HL-60 (cell line): Measurements from ENCODE around the gene RGS8.

Experiments used
- DNase-seq, 2 experiments: peaks; one replicate each; pipeline ENCODE4 v3.0.0-alpha.2; 2010 to 2020; ENCODE audit warnings: low read depth in 1 of 2, low spot score in 1 of 2
- H3K27ac ChIP-seq: fragments of 250-450 bp; sonication (Bioruptor Pico); replicated peaks from 2 replicates; pipeline ENCODE4 v1.5.1; 2020; ENCODE audit warnings: mild to moderate bottlenecking, moderate library complexity
- H3K27me3 ChIP-seq: fragments of 250-450 bp; sonication (Bioruptor Pico); 2 replicates; pipeline ENCODE4 v1.5.1; 2021; ENCODE audit warnings: mild to moderate bottlenecking, moderate library complexity; ENCODE audit not compliant: insufficient read depth, poor library complexity, severe bottlenecking
- H3K4me3 ChIP-seq: replicated peaks from 2 replicates; pipeline ENCODE4 v1.5.1; 2011; ENCODE audit warnings: mild to moderate bottlenecking, control low read depth, low read length; ENCODE audit not compliant: insufficient read depth
- CTCF ChIP-seq: IDR thresholded peaks from one replicate; pipeline ENCODE4 v1.5.1; 2011; ENCODE audit warnings: low read length, control low read depth, inconsistent platforms; ENCODE audit not compliant: insufficient read depth
- GABPA ChIP-seq: IDR thresholded peaks from 2 replicates; pipeline ENCODE4 v1.6.1; 2012; ENCODE audit warnings: low read depth
- POLR2AphosphoS5 ChIP-seq: IDR thresholded peaks from 2 replicates; pipeline ENCODE4 v1.6.1; 2012; ENCODE audit warnings: low read depth
- REST ChIP-seq: IDR thresholded peaks from 2 replicates; pipeline ENCODE4 v1.6.1; 2012; ENCODE audit warnings: low read depth; ENCODE audit not compliant: insufficient replicate concordance
- SPI1 ChIP-seq: IDR thresholded peaks from 2 replicates; pipeline ENCODE4 v1.6.1; 2012; ENCODE audit warnings: low read depth, mild to moderate bottlenecking, borderline replicate concordance

The RGS8 gene

GRCh38 chr1:182713939-182714338 lies 29.6 kb upstream of the RGS8 start:
- no peak for DNase-seq
- TF ChIP-seq CTCF (no peak), POLR2AphosphoS5 (no peak), REST (no peak), GABPA (no peak)

GRCh38 chr1:182713492-182713891 lies 29.1 kb upstream of the RGS8 start:
- Histone ChIP-seq H3K4me3 (no peak overlapping the region), H3K27me3 (peaks cover 2% of the 10 kb centered on the region), H3K27ac (no peak overlapping the region)
- no peak for DNase-seq
- TF ChIP-seq CTCF, result no peak
- TF ChIP-seq GABPA, result no peak
- TF ChIP-seq SPI1, result no peak
- TF ChIP-seq REST, result no peak
- no peak for TF ChIP-seq POLR2AphosphoS5

More at GRCh38 chr1:182713939-182714338, 29.6 kb upstream of the RGS8 start:
- Histone ChIP-seq H3K27me3 (peaks cover 2% of the 10 kb centered on the region), H3K27ac (no peak overlapping the region), H3K4me3 (no peak overlapping the region)

- no peak for DNase-seq
- Histone ChIP-seq H3K4me3 (no peak overlapping the region), H3K27me3 (peaks cover 2% of the 10 kb centered on the region), H3K27ac (no peak overlapping the region)
- TF ChIP-seq SPI1, result no peak
- no peak for TF ChIP-seq GABPA
- no peak for TF ChIP-seq CTCF
- TF ChIP-seq POLR2AphosphoS5, result no peak
- TF ChIP-seq REST, result no peak
These were observed 25.5 kb upstream of the RGS8 start for GRCh38 chr1:182709855-182710254.
